Measurements from ENCODE around the gene MYH9.

DNA sequence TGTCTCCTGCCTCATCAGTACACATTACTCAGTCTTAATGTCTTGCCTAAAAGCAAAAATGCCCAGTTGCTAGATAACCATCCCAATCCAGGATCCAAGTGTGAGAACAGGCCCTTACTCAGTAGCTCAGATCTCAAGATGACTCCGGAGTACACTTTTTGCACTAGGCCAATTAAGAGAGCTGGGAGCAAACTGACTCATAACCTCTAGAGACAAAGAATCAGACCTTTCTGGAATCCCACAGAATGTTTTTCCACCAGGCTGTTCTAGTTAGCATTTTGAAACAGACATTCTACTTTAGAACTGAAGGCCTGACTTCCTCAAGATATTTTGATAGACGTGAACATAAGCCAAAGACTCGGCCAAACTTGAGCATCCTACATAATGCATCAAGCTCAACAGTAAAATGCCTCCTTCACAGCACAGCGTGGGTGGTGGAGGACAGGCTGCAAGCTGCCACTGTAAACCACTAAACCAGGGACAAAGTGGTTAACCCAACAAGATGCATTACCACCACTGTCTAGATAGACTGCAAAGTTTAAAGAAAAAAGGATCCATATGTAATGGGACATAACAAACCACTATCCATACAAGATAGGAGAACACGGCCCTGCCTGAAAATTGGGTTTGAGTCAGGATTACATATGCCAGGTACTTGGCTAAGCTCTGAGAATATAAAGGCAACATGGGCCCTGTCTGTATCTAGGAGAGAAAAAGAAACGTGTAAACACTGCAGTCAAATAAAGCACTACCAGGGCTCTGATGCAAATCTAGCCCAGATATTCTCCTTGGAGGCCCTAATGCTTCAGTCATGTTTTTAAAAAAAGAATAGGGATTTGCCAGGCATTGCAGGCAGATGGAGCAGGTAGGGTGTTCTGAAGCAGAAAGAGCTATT, 48.3 kb downstream of the MYH9 start:
- TF ChIP-seq POLR2A (IDR thresholded peaks at IDR 0.05) = no peak
- TF ChIP-seq, protein P1, sequence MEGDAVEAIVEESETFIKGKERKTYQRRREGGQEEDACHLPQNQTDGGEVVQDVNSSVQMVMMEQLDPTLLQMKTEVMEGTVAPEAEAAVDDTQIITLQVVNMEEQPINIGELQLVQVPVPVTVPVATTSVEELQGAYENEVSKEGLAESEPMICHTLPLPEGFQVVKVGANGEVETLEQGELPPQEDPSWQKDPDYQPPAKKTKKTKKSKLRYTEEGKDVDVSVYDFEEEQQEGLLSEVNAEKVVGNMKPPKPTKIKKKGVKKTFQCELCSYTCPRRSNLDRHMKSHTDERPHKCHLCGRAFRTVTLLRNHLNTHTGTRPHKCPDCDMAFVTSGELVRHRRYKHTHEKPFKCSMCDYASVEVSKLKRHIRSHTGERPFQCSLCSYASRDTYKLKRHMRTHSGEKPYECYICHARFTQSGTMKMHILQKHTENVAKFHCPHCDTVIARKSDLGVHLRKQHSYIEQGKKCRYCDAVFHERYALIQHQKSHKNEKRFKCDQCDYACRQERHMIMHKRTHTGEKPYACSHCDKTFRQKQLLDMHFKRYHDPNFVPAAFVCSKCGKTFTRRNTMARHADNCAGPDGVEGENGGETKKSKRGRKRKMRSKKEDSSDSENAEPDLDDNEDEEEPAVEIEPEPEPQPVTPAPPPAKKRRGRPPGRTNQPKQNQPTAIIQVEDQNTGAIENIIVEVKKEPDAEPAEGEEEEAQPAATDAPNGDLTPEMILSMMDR (IDR thresholded peaks at IDR 0.05) = no peak
